EL (cell line): ENCODE measurements around the gene C1orf159.
"Not testable (repeated sequence)": the region's sequence is repeated elsewhere in the genome, so short reads cannot be mapped to it uniquely, and the experiment has no call there.

ENCODE experiments used
- DNase-seq: peaks from one replicate; pipeline ENCODE4 v3.0.0-alpha.2; 2016

C1orf159 gene

GRCh38 chr1:1079408-1080121 is 36.3 kb downstream of the C1orf159 start:
- peak; percentile 99 for DNase-seq

GRCh38 chr1:1077396-1077795 is 38.5 kb downstream of the C1orf159 start:
- DNase-seq, result not testable (repeated sequence)

GRCh38 chr1:1075148-1075935 is 40.5 kb downstream of the C1orf159 start:
- DNase-seq, result no peak

- no peak for DNase-seq
Observed at GRCh38 chr1:1074631-1075147, 41.2 kb downstream of the C1orf159 start.

GRCh38 chr1:1073743-1074587 is 41.9 kb downstream of the C1orf159 start, which contains the start of gene RNF223:
Gene RNF223, minus strand, starts transcription at chr1:1074306. Its CDS starts 1,740 bp downstream, at chr1:1072566.
- no peak for DNase-seq

- no peak for DNase-seq
Observed at GRCh38 chr1:1072849-1073742, 42.8 kb downstream of the C1orf159 start.

- no peak for DNase-seq
Observed at GRCh38 chr1:1072299-1072848, 43.5 kb downstream of the C1orf159 start.

- DNase-seq, result no peak
Observed at GRCh38 chr1:1071486-1072298, 44.2 kb downstream of the C1orf159 start.

GRCh38 chr1:1069711-1070676 is 45.9 kb downstream of the C1orf159 start:
- DNase-seq, result no peak

GRCh38 chr1:1069056-1069710 is 46.7 kb downstream of the C1orf159 start:
- peak; percentile 56 for DNase-seq

- DNase-seq, result no peak
Observed at GRCh38 chr1:1068517-1069055, 47.3 kb downstream of the C1orf159 start.

GRCh38 chr1:1067860-1068516 is 47.9 kb downstream of the C1orf159 start:
- no peak for DNase-seq

- DNase-seq, result no peak
Observed at GRCh38 chr1:1067284-1067859, 48.5 kb downstream of the C1orf159 start.

GRCh38 chr1:1066403-1067283 is 49.2 kb downstream of the C1orf159 start:
- DNase-seq, result peak; percentile 26

- DNase-seq, result not testable (repeated sequence)
Observed at GRCh38 chr1:1065940-1066304, 50.0 kb downstream of the C1orf159 start.

GRCh38 chr1:1065265-1065939 is 50.5 kb downstream of the C1orf159 start:
- DNase-seq, result no peak
